ENCODE measurements around the gene ARF6.

DNA sequence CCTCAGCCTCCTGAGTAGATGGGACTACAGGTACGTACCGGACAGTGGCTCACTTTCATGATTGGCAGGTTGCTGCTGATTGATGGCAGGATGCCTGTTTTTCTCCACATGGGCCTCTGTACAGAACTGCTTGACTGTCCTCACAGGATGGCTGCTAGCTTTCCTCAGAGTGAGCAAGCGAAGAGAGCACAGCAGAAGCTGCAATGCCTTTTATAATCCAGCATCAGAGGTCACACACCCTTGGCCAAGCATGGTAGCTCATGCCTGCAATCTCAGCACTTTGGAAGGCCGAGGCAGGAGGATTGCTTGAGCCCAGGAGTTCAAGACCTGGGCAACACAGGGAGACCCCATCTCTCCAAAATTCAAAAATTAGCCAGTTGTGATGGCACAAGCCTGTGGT lies 31.0 kb downstream of the ARF6 start:
- TF ChIP-seq, protein P1, sequence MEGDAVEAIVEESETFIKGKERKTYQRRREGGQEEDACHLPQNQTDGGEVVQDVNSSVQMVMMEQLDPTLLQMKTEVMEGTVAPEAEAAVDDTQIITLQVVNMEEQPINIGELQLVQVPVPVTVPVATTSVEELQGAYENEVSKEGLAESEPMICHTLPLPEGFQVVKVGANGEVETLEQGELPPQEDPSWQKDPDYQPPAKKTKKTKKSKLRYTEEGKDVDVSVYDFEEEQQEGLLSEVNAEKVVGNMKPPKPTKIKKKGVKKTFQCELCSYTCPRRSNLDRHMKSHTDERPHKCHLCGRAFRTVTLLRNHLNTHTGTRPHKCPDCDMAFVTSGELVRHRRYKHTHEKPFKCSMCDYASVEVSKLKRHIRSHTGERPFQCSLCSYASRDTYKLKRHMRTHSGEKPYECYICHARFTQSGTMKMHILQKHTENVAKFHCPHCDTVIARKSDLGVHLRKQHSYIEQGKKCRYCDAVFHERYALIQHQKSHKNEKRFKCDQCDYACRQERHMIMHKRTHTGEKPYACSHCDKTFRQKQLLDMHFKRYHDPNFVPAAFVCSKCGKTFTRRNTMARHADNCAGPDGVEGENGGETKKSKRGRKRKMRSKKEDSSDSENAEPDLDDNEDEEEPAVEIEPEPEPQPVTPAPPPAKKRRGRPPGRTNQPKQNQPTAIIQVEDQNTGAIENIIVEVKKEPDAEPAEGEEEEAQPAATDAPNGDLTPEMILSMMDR (IDR thresholded peaks at IDR 0.05; ENCODE audit: low read depth, low read length): no peak
- no peak for TF ChIP-seq EZH2phosphoT487 (IDR thresholded peaks at IDR 0.05; ENCODE audit: low read depth)
